ENCODE measurements around the gene PTGFRN.

GRCh38 chr1:116956378-116956777 is 46.7 kb downstream of the PTGFRN start:
- TF ChIP-seq EZH2 (optimal IDR thresholded peaks at IDR 0.05; ENCODE audit: low read depth, low read length) (no peak), CTCF (IDR thresholded peaks at IDR 0.05; ENCODE audit: low read length) (no peak), EZH2phosphoT487 (IDR thresholded peaks at IDR 0.05; ENCODE audit: low read length) (no peak)
